ENCODE results near the gene FLVCR1. TPM values are rescaled to one million over a fixed set of nuclear protein-coding genes. Genes with fewer than 3 reads are reported as not detected.
"Not testable (repeated sequence)": the region's sequence is repeated elsewhere in the genome, so short reads cannot be mapped to it uniquely, and the experiment has no call there.

Gene FLVCR1
- total RNA-seq, 4 donors from 2014 or later, result 2.0 to 28.9 (median 7.6) TPM

DNA sequence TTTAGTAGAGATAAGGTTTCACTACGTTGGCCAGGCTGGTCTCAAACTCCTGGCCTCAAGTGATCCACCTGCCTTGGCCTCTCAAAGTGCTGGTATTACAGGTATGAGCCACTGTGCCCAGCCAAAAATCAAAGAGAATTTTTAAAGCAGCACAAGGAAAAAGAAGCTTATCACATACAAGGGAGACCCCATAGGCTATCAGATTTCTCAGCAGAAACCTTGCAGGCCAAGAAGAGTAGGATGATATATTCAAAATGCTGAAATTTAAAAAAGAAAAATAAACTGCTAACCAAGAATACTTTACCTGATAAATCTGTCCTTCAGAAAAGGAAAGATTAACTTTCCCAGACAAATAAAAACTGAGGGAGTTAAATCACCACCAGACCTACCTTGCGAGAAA lies 43.2 kb downstream of the FLVCR1 start:
- intact Hi-C loops (cut with DNase I; ENCODE audit: low total_unique reads), result no loop called here
- H3K36me3 ChIP-seq, result no peaks in the 10 kb centered on the region
- no peaks in the 10 kb centered on the region for H3K9me3 ChIP-seq
- TF ChIP-seq POLR2A (IDR thresholded peaks at IDR 0.05), result no peak
- TF ChIP-seq, protein P1, sequence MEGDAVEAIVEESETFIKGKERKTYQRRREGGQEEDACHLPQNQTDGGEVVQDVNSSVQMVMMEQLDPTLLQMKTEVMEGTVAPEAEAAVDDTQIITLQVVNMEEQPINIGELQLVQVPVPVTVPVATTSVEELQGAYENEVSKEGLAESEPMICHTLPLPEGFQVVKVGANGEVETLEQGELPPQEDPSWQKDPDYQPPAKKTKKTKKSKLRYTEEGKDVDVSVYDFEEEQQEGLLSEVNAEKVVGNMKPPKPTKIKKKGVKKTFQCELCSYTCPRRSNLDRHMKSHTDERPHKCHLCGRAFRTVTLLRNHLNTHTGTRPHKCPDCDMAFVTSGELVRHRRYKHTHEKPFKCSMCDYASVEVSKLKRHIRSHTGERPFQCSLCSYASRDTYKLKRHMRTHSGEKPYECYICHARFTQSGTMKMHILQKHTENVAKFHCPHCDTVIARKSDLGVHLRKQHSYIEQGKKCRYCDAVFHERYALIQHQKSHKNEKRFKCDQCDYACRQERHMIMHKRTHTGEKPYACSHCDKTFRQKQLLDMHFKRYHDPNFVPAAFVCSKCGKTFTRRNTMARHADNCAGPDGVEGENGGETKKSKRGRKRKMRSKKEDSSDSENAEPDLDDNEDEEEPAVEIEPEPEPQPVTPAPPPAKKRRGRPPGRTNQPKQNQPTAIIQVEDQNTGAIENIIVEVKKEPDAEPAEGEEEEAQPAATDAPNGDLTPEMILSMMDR (IDR thresholded peaks at IDR 0.05), result no peak
- H3K4me3 ChIP-seq, result no peak overlapping the region
- H3K4me1 ChIP-seq, result no peaks in the 10 kb centered on the region
- H3K27ac ChIP-seq, result no peak overlapping the region
- no peak for DNase-seq
- H3K27me3 ChIP-seq, result no peaks in the 10 kb centered on the region

DNA sequence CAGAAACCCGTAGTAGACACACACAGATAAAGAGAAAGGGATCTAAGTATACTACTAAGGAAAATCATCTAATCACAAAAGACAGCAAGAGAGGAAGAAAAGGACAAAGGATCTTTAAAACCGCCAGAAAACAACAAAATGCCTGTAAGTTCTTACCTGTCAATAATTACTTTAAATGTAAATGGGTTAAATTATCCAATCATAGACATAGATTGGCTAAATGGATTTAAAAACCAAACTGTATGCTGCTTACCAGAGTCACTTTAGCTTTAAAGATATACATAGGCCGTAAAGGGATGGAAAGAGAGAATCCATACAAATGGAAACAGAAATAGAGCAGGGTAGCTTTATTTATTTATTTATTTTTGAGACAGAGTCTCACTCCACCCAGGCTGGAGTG lies 44.0 kb downstream of the FLVCR1 start:
- Histone ChIP-seq H3K27me3 (no peaks in the 10 kb centered on the region), H3K9me3 (no peaks in the 10 kb centered on the region), H3K36me3 (no peaks in the 10 kb centered on the region), H3K4me1 (no peaks in the 10 kb centered on the region), H3K4me3 (no peak overlapping the region), H3K27ac (no peak overlapping the region)
- TF ChIP-seq POLR2A (IDR thresholded peaks at IDR 0.05), result no peak
- TF ChIP-seq, protein P1 (IDR thresholded peaks at IDR 0.05), result no peak
- intact Hi-C loops (cut with DNase I; ENCODE audit: low total_unique reads), result no loop called here
- DNase-seq, result no peak

- no peaks in the 10 kb centered on the region for H3K4me1 ChIP-seq
- H3K27ac ChIP-seq, result no peak overlapping the region
- H3K4me3 ChIP-seq, result no peak overlapping the region
- TF ChIP-seq, protein P1 (IDR thresholded peaks at IDR 0.05), result no peak
- TF ChIP-seq POLR2A (IDR thresholded peaks at IDR 0.05), result no peak
- intact Hi-C loops (cut with DNase I; ENCODE audit: low total_unique reads), result no loop called here
- no peak for DNase-seq
- H3K27me3 ChIP-seq, result no peaks in the 10 kb centered on the region
- H3K9me3 ChIP-seq, result no peaks in the 10 kb centered on the region
- H3K36me3 ChIP-seq, result no peaks in the 10 kb centered on the region
Observed at GRCh38 chr1:212903664-212904063, 45.6 kb downstream of the FLVCR1 start.

- H3K9me3 ChIP-seq; H3K4me3 ChIP-seq; intact Hi-C loops (cut with DNase I; ENCODE audit: low total_unique reads); H3K27me3 ChIP-seq; H3K36me3 ChIP-seq; H3K4me1 ChIP-seq; DNase-seq; H3K27ac ChIP-seq: not testable (repeated sequence)
Observed at GRCh38 chr1:212908071-212908470, 50.0 kb downstream of the FLVCR1 start.

DNA sequence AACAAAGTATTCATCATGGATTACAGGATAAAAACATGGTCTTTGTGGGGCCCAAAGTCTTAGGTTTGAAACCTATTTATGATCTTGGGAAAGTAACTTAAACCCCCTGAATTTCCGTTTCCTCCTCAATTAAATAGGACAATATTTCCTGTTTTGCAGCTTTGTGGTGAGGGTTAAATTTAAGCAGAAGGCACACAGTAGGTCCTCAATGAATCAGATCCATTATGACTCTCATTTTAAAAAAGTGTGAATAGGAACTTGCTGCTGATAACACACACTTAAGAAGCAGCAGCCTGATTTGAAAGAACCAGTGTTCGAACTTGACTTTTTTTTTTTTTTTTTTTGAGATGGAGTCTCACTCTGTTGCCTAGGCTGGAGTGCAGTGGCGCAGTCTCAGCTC lies 50.9 kb downstream of the FLVCR1 start:
- Histone ChIP-seq H3K4me3 (no peak overlapping the region), H3K36me3 (no peaks in the 10 kb centered on the region), H3K27ac (no peak overlapping the region), H3K9me3 (no peaks in the 10 kb centered on the region), H3K27me3 (no peaks in the 10 kb centered on the region), H3K4me1 (no peaks in the 10 kb centered on the region)
- intact Hi-C loops (cut with DNase I; ENCODE audit: low total_unique reads), result no loop called here
- DNase-seq, result no peak
- TF ChIP-seq POLR2A (IDR thresholded peaks at IDR 0.05), result no peak
- TF ChIP-seq, protein P1 (IDR thresholded peaks at IDR 0.05), result no peak

GRCh38 chr1:212909652-212910063 lies 51.6 kb downstream of the FLVCR1 start:
- TF ChIP-seq POLR2A (IDR thresholded peaks at IDR 0.05), result no peak
- TF ChIP-seq, protein P1 (IDR thresholded peaks at IDR 0.05), result no peak
- intact Hi-C loops (cut with DNase I; ENCODE audit: low total_unique reads), result no loop called here

GRCh38 chr1:212910213-212910612 lies 52.1 kb downstream of the FLVCR1 start:
- H3K4me1 ChIP-seq; H3K4me3 ChIP-seq; H3K27me3 ChIP-seq; DNase-seq; H3K36me3 ChIP-seq; intact Hi-C loops (cut with DNase I; ENCODE audit: low total_unique reads); H3K27ac ChIP-seq; H3K9me3 ChIP-seq: not testable (repeated sequence)

More at GRCh38 chr1:212909652-212910063, 51.6 kb downstream of the FLVCR1 start:
- no peak overlapping the region for H3K4me3 ChIP-seq
- no peak overlapping the region for H3K27ac ChIP-seq
- no peaks in the 10 kb centered on the region for H3K27me3 ChIP-seq
- no peaks in the 10 kb centered on the region for H3K36me3 ChIP-seq
- no peaks in the 10 kb centered on the region for H3K4me1 ChIP-seq
- no peak for DNase-seq
- H3K9me3 ChIP-seq, result no peaks in the 10 kb centered on the region

- H3K9me3 ChIP-seq; DNase-seq; H3K27me3 ChIP-seq; H3K27ac ChIP-seq; H3K4me1 ChIP-seq; H3K4me3 ChIP-seq; intact Hi-C loops (cut with DNase I; ENCODE audit: low total_unique reads); H3K36me3 ChIP-seq: not testable (repeated sequence)
Observed at GRCh38 chr1:212913638-212914037, 55.6 kb downstream of the FLVCR1 start.

GRCh38 chr1:212914110-212914509 lies 56.0 kb downstream of the FLVCR1 start:
- H3K4me3 ChIP-seq; H3K4me1 ChIP-seq; intact Hi-C loops (cut with DNase I; ENCODE audit: low total_unique reads); H3K9me3 ChIP-seq; H3K36me3 ChIP-seq; H3K27me3 ChIP-seq; DNase-seq; H3K27ac ChIP-seq: not testable (repeated sequence)

Measured in uterus (tissue), 4 donors.